Adrenal gland (tissue), 5 donors: ENCODE data around the gene COL21A1.

Experiments
- CTCF ChIP-seq, 6 experiments: fragments of 450-650 bp in 4 of 6; fragments of 200-600 bp in 2 of 6; sonication (generic) in 1 of 6; IDR thresholded peaks; 1 replicate in 5 of 6; 2 replicates in 1 of 6; pipeline versions ENCODE4 v1.5.1 to v1.8.0; 2016 to 2021; ENCODE audit warnings: antibody characterized with exemption in 6 of 6, mild to moderate bottlenecking in 2 of 6, moderate library complexity in 1 of 6
- POLR2A ChIP-seq, 2 donors: fragments of 450-650 bp; IDR thresholded peaks; one replicate each; pipeline ENCODE4 v1.6.1; 2017; ENCODE audit warnings: antibody characterized with exemption in 2 of 2, mild to moderate bottlenecking in 2 of 2, moderate library complexity in 1 of 2
- donor health status: DM: no; HTN: no; CAD: no.

- TF ChIP-seq CTCF (IDR thresholded peaks at IDR 0.05) (no peak), POLR2A (IDR thresholded peaks at IDR 0.05) (no peak)
These were observed 35.0 kb upstream of the COL21A1 start for GRCh38 chr6:56282391-56282790.
